ENCODE measurements around the gene NDE1. TPM values are rescaled to one million over a fixed set of nuclear protein-coding genes. Genes with fewer than 3 reads are reported as not detected.

Gene NDE1
- total RNA-seq, 4 donors from 2014 or later: 15.1 to 323 (median 36.1) TPM

- H3K9me3 ChIP-seq: no peaks in the 10 kb centered on the region
- no peaks in the 10 kb centered on the region for H3K4me1 ChIP-seq
- no peak for DNase-seq
- no peak overlapping the region for H3K27ac ChIP-seq
- H3K36me3 ChIP-seq: peaks cover 0 to 13% (median 0%) of the 10 kb centered on the region in 3 donors
- no peak overlapping the region for H3K4me3 ChIP-seq
- TF ChIP-seq, protein P1, sequence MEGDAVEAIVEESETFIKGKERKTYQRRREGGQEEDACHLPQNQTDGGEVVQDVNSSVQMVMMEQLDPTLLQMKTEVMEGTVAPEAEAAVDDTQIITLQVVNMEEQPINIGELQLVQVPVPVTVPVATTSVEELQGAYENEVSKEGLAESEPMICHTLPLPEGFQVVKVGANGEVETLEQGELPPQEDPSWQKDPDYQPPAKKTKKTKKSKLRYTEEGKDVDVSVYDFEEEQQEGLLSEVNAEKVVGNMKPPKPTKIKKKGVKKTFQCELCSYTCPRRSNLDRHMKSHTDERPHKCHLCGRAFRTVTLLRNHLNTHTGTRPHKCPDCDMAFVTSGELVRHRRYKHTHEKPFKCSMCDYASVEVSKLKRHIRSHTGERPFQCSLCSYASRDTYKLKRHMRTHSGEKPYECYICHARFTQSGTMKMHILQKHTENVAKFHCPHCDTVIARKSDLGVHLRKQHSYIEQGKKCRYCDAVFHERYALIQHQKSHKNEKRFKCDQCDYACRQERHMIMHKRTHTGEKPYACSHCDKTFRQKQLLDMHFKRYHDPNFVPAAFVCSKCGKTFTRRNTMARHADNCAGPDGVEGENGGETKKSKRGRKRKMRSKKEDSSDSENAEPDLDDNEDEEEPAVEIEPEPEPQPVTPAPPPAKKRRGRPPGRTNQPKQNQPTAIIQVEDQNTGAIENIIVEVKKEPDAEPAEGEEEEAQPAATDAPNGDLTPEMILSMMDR (IDR thresholded peaks at IDR 0.05): no peak
- TF ChIP-seq POLR2A (IDR thresholded peaks at IDR 0.05): no peak
- H3K27me3 ChIP-seq: no peaks in the 10 kb centered on the region
These were observed 85.6 kb downstream of the NDE1 start for GRCh38 chr16:15735610-15736009.

DNA sequence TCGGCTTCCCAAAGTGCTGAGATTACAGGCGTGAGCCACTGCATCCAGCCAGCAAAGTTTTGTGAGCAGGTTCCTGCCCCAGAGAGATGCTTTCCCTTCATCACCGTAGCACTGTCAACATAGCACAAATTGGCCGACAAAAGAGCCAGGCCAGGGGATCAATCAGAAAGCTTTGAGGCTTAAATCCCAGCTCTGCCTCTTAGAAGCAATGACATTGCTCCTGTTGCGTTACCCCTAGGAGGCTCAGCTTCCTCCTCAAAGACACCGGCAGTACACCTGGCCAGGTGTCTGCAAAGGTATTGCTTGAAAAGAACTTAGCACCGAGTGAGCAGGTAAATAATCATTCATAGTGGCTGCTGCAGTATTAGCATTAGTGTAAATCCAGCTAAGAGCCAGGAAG is 86.5 kb downstream of the NDE1 start:
- H3K4me1 ChIP-seq: no peaks in the 10 kb centered on the region
- no peak overlapping the region for H3K4me3 ChIP-seq
- H3K36me3 ChIP-seq: peaks cover 0 to 18% (median 0%) of the 10 kb centered on the region in 3 donors
- H3K27me3 ChIP-seq: no peaks in the 10 kb centered on the region
- no peaks in the 10 kb centered on the region for H3K9me3 ChIP-seq
- H3K27ac ChIP-seq: no peak overlapping the region
- no peak for DNase-seq
- TF ChIP-seq, protein P1 (IDR thresholded peaks at IDR 0.05): no peak
- no peak for TF ChIP-seq POLR2A (IDR thresholded peaks at IDR 0.05)

- peaks cover 0 to 22% (median 0%) of the 10 kb centered on the region in 3 donors for H3K36me3 ChIP-seq
- TF ChIP-seq, protein P1 (IDR thresholded peaks at IDR 0.05): no peak
- no peak for TF ChIP-seq POLR2A (IDR thresholded peaks at IDR 0.05)
- H3K27ac ChIP-seq: no peak overlapping the region
These were observed 87.1 kb downstream of the NDE1 start for GRCh38 chr16:15737140-15737644.

GRCh38 chr16:15739464-15739863 is 89.4 kb downstream of the NDE1 start:
- H3K36me3 ChIP-seq: peaks cover 0 to 23% (median 0%) of the 10 kb centered on the region in 3 donors
- no peak overlapping the region for H3K27ac ChIP-seq
- H3K4me1 ChIP-seq: no peaks in the 10 kb centered on the region
- DNase-seq: no peak
- no peaks in the 10 kb centered on the region for H3K9me3 ChIP-seq
- TF ChIP-seq, protein P1 (IDR thresholded peaks at IDR 0.05): no peak
- no peak for TF ChIP-seq POLR2A (IDR thresholded peaks at IDR 0.05)
- H3K27me3 ChIP-seq: no peaks in the 10 kb centered on the region
- H3K4me3 ChIP-seq: no peak overlapping the region

More at GRCh38 chr16:15737140-15737644, 87.1 kb downstream of the NDE1 start:
- no peaks in the 10 kb centered on the region for H3K9me3 ChIP-seq
- no peaks in the 10 kb centered on the region for H3K27me3 ChIP-seq
- H3K4me1 ChIP-seq: no peaks in the 10 kb centered on the region
- H3K4me3 ChIP-seq: no peak overlapping the region
- DNase-seq: no peak

- DNase-seq: no peak
- no peaks in the 10 kb centered on the region for H3K9me3 ChIP-seq
- H3K36me3 ChIP-seq: peaks cover 0 to 23% (median 0%) of the 10 kb centered on the region in 3 donors
- TF ChIP-seq POLR2A (IDR thresholded peaks at IDR 0.05): no peak
- TF ChIP-seq, protein P1 (IDR thresholded peaks at IDR 0.05): no peak
- H3K4me1 ChIP-seq: no peaks in the 10 kb centered on the region
- no peaks in the 10 kb centered on the region for H3K27me3 ChIP-seq
- no peak overlapping the region for H3K27ac ChIP-seq
- no peak overlapping the region for H3K4me3 ChIP-seq
These were observed 89.9 kb downstream of the NDE1 start for GRCh38 chr16:15739950-15740349.
